Embryonic facial prominence (tissue), 1 donor: ENCODE results near the gene EN2.

ENCODE experiments used
- DNase-seq: peaks from one replicate; pipeline ENCODE4 v3.0.0-alpha.2; 2016; ENCODE audit errors: extremely low spot score

EN2 gene

DNA sequence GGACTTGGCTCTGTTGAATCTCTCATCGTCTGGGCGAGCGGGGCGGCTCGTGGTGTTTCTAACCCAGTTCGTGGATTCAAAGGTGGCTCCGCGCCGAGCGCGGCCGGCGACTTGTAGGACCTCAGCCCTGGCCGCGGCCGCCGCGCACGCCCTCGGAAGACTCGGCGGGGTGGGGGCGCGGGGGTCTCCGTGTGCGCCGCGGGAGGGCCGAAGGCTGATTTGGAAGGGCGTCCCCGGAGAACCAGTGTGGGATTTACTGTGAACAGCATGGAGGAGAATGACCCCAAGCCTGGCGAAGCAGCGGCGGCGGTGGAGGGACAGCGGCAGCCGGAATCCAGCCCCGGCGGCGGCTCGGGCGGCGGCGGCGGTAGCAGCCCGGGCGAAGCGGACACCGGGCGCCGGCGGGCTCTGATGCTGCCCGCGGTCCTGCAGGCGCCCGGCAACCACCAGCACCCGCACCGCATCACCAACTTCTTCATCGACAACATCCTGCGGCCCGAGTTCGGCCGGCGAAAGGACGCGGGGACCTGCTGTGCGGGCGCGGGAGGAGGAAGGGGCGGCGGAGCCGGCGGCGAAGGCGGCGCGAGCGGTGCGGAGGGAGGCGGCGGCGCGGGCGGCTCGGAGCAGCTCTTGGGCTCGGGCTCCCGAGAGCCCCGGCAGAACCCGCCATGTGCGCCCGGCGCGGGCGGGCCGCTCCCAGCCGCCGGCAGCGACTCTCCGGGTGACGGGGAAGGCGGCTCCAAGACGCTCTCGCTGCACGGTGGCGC, at the start of gene EN2:
Gene EN2 (plus strand): TSS at position 19 of the 767 bp plus-strand sequence. CDS start 249 bp downstream, at position 268.
- no peak for DNase-seq

DNA sequence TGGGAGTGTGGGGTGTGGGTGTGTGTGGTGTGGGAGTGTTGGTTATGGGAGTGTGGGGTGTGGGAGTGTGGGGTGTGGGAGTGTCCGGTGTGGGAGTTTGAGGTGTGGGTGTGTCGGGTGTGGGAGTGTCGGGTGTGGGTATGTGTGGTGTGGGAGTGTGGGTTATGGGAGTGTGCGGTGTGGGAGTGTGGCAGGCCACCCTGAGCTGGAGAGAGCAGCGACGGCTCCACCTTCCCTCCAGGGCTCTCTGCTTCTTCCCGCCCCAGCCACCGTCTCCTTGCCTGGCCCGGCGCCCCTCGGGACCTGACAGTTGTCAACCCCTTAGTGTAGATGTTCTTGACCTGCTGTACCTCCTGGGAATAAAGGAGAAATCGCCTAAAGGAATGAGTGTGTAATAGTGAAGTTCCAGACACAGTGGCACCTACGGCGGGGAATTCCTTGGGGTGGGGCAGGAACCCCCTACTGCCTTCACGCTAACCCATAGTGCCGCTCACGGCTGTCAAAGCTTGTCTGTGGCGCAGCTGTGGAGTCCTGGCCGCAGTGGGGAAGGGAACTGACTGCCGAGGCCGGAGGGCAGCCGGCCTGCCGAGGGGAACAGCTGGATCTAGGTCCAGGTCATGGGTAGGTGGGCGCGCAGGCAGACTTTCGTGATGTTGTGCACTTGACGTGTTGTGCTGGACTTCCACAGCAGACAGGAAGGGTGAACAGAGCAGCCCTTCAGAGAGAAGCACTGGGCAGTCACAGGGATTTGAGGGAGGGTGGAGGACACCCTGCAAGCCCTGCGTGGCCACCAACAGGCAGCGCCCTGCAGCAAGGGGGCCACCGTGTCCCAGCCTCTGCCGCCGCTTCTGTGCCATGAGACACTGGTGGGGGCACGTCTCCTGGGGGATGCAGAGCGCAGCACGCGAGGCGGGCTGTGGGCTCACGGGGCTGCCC, 49.0 kb upstream of the EN2 start:
- no peak for DNase-seq

DNA sequence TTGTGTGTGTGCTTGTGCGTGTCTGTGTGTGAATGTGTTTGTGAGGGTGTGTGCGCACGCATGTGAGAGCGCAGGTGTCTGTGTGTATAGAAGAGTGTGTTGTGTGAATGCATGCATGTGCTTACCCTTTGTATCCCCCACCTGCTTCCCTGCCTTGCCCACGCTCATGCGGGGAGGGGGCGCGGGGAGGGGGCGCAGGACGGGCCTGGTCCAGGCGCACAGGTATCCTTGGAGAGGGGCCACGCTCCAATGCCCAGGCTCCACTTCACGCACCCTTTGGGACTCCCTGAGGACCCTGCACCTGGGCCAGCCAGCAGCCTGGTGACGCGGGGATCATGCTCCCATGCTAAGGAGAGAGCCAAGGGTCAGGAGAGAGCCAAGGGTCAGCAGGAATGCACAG, 47.9 kb upstream of the EN2 start:
- no peak for DNase-seq

DNA sequence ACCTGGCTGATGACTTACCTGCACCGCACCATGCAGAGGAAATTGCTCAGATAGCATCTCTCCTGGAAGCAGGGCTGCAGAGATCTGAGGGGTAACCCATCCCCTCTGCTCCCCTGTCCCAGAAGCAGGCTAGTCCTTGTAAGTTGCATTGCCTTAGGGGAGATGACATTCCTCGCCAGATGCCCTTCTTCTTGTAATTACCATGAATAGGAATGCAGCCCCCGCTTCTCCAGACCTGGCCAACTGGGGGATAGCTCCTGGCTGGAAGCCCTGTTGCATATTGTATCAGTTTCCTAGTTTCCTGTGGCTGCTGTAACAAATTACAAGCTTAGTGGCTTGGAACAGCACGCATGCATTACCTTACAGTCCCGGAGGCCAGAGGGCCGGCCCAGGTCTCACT, 47.5 kb upstream of the EN2 start:
- DNase-seq: no peak

DNA sequence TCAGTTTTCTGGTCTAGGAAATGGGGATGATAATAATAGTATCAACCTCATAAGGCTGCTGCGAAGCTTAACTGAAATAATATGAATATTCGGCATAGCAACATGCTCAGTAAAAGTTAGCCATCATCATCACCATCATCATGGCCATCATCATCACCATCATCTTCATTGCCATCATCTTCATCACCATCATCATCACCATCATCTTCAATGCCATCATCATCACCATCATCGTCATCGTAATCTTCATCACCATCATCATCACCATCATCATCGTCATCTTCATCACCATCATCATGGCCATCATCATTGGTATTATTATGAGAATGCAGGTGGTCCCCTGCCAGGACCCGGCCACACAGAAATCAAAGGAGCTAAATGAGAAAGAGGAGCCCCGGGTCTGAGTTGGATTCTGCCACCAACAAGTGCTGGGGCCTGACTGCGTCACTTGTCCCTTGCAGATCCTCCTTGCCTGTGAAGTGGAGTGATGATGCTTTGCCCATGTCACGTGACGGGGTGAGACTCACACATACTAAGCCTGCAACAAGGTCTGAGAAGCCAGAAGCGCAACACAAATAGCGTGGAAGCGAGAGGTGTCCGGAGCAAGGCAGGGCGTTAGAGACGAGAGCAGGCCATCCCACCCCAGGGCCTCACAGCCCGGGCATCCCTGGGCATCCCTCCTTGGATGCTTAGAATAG, 46.1 kb upstream of the EN2 start:
- DNase-seq: no peak

DNA sequence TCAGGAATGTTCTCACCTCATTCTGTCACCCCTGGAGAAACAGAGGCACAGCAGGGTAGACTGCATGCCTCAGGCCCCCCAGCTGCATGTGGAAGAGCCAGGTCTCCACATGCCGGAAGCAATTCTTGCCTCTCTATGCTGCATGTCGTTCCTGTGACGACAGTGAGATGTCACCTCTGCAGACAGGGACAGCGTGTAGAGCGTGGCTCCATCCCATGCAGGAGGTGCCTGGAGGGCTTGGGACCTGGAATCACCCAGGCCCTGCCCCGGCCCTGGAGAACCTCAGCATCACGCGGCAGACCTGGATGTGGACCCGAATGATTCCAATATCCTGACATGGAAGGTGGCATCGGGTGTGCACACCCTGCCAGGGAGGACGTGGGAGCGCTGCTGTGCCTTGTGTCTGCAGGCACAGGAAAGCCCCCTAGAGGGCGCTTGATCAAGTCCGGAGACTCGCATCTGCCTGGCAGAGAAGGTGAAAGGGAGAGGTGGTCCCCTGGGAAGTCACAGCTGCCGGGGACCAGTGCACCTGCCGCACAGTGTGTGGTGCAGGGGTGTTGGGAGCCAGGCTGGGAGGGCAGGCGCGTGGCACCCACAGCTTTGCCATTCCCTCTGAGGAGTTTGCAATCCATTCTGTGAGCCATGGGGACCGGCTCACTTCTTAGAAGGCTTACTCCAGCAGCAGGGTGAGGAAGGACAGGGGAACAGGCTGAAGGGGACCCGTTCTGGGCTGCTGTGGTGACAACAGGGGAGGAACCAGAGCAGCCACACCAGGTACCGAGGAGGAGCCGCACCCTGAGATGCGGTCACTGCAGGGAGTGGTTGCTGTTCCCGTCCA, 45.3 kb upstream of the EN2 start:
- DNase-seq: no peak

DNA sequence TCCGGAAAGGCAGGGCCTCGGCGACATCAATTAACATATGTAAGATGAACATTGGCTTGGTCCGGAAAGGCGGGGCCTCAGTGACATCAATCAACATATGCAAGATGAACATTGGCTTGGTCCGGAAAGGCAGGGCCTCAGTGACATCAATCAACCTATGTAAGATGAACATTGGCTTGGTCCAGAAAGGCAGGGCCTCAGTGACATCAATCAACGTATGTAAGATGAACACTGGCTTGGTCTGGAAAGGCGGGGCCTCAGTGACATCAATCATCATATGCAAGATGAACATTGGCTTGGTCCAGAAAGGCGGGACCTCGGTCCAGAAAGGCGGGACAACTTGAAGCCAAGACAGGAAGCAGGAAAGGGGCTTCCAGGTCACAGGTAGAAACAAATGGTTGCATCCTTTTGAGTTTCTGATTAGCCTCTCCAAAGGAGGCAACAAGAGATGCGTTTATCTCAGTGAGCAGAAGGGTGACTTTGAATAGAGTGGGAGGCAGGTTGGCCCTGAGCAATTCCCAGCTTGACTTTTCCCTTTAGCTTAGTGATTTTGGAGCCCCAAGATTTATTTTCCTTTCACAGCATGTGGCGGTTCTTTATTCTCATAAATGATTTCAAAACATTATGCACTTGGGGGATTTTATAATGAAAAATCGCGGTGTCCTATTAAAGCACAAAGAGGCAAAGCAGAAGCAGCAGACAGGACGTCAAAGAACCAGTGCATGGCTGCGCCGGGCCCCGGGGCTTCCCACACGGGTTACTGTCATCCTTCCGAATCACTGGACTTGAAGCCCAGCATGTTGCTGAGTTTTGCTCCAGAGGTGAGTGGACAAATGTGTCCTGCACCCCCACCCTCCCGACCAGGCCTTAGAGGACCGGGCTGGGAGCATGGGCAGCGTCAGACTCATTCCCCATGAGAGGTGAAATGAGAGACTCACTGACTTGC, 43.1 kb upstream of the EN2 start:
- DNase-seq: no peak

DNA sequence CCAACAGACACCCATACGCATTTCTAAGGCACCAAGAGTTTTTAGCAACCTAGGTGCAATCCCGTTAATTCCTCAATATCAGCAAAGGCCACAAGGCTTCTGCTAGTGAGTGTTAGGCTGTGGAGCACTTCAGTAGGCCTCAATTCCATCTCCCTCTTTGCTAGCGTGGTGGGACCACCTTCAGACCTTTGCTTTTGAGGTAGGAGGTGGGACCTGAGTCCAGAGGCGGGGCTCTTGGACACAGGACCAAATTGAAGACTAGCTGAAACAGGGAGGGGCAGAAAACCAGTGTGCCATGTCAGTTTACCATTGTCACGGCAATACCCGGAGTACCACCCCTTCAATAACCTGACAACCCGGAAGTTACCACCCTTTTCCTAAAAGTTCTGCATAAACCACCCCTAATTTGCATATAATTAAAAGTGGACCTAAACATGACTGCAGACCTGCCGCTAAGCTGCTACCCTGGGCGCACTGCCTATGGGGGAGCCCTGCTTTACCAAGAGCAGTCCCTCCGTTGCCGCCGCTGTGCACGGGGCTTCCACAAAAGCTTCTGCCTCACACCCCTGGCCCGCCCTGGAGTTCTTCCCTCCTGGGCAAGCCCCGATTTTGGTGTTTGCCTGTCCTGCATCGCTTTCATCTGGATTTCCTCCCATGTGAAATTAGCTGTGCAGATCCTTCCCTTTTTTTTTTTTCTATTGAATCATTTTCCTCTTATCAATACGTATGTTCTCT, 41.1 kb upstream of the EN2 start:
- no peak for DNase-seq

DNA sequence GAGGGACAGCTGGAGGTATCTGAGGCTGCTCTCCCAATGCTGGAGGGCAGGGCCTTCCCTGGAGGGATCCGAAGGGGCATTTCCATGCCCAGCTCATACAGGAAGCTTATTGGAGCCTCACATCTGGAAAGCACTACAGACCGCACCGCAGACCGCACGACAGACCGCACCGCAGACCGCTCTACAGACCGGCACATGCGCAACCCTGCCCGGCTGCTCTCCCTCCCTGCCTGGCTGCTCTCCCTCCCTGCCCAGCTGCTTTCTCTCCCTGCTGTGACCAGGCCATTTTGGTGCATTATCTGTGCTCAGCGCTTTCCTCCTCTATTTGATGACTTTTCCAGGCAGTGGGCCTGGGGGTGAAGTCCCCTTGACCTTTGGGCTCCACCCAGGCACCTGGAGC, 39.6 kb upstream of the EN2 start:
- no peak for DNase-seq

DNA sequence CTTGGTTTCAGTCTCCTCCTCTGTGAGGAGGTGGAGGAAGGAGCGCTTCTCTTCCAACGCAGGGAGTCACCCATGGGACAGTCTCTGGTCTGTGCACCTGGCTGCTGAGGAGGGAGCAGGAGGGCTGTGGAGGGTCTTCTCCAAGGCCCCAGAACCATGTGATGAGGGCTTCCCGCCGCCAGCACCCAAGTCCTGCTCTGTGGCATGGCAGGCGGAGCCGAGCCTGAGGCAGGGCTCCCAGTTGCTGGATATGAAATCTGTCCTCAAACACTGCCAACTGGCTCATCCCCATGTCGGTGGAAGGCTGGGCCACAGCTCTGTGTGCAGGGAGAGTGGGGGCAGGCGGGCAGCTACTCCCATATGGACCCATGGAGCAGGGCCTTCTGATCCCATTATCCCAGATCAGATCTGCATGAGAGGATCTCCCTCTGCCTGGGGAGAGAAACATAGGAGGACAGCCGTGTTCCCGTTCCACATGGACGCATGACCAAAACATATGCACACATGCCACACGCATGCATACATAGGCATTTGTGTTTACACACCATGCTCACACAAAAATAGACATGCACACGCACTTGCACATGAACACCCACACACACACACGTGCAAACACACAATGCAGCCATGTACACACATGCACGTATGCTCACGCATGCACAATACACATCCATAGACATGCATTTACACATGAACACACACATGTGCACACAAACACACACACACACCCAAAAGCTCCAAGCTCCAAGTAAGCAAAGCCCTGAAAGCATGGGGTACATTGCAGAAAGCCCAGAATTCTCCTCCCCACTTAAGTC, 38.8 kb upstream of the EN2 start:
- no peak for DNase-seq

DNA sequence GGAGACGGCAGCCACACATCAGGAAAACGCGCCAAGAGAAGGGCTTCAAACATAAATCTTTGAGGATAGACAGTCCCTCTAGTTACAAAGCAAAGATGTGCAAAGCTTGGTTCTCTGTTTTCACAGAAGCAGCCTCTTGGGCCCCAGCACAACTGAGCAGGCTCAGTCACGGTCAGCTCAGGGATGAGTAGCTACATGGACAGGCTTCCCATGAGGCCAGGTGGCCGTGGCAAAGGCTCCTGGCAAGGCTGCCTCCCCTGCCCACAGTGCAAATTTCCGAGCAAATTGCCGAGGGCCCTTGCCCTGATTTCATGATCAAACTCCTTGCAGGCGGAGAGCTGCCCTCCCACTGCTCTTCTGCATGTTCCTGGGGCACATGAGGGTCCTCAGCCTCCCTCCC, 37.8 kb upstream of the EN2 start:
- DNase-seq: no peak

DNA sequence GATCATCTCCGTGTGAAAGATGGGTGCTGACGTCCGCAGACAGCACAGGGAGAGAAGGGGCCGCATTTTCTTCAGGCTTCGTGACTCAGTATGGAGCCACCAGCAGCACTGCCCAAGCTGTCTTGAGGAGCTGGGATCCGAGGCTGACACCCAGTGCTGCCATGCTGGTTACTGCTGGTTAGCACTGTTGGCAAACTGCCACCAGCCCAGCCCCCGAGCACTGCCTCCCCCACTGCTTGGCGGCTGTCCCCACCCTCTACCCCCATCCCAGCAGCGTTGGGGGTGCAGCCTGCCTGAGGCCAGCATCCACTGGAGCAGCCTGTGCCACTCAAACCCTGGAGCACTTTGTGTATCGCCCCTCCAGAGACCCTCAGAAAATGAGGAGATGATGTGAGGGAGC, 35.8 kb upstream of the EN2 start:
- DNase-seq: no peak

DNA sequence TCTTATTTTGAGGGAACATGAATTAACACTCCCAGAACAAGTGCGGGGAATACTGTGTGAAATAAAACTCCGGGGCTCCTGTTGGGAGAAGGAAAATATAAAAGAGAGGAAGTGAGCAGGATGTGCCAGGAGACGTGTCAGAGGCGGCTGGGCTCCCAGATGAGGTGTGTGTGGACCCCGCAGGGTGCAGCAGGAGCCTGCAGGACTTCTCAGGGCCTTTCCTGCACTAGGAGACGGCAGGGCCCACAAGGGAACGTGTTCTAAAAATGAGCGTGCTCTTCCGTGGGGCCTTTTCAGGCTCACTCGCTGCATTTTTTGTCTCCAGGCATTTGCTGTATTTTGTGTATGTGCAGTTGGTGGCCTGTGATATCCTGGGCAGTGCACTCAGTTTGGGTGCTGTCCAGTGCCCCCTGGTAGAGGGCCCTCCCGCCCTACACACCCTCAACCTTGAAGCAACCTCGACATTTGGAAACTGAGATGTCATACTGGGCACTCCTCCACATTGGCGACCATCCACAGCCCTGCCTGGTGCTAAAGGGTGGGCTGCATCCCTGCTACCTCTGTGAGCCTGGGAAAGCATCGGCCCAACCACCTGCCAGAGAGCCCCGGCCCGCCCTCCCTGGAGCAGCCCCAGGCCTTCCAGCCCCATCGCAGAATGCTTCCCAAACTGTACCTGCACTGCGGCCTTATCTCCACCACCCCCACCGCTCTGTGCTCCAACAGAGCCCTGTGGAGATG, 35.2 kb upstream of the EN2 start:
- no peak for DNase-seq

DNA sequence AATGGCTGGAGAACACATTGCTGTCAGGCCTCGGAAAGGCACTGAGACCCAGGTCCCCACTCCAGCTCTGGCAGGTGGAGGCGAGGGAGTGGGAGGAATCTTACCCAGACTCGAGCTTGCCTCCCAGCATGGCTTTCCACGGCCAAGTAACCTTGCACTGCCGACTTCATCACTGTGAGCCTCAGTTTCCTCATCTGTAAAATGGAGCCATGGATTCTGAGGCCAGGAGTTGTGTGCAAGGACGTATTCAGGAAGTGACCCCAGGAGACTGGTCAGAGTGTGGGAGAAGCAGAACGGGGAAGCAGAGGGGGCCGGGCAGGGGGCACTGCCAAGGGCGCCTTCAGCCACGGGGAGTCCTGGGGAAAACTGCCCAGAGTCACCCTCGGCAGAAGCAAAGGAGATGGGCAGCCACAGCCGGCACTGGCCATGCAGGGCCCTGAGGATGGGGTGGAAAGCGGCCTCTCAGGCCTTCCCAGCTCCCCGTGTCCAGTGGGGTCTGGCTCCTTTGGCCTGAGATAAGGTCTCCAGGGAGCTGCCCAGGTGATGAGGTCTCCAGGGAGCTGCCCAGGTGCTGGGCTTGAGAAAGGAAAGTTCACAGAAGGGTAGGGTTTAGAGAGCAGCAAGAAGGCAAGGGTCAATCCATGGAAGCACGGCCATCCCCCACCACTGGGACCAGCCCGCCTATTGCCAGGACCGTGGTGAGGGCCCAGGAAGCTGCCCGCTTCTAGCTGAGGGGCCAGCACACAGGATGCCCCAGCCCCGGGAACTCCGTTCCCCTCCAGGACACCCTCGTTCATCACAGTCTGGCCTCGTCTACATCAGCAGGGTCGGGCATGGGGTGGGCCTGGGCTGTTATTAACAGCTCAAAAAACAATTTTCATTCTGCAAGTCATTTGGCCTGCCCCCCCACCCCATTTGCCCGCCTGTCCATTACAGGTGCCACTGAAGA, 34.3 kb upstream of the EN2 start:
- DNase-seq: no peak

DNA sequence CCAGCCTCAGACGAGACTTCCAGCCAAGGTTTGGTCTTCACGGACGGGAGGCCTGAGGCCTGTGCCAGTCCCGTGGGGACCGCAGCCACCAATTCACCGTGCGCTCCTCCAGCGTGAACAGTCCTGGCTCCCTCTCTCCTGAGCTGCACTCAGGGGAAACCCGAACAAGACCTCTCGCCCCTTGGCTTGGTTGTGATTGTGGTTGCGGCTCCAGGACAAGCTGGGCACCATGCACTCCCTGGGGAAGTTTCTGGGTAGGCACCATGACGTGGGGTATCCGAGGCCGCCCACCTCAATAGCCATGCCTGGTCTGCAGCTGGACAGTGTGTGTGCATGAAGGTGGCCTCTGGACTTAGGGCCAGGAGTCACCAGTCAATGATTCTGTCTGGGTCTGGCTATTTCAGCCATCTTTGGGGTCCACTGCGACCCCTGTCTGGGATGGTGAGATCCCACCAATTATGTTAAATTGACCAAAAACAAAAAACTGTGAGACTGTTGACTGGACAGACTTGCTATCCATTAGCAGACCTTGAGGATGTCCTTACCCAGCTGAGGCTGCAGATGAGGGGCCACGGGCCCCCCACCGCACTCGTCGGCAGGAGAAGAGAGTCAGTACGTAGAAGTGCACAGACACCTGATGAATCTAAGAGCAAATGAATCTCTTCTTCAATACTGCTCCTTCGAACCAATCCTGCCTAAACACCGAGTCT, 33.5 kb upstream of the EN2 start:
- DNase-seq: no peak

DNA sequence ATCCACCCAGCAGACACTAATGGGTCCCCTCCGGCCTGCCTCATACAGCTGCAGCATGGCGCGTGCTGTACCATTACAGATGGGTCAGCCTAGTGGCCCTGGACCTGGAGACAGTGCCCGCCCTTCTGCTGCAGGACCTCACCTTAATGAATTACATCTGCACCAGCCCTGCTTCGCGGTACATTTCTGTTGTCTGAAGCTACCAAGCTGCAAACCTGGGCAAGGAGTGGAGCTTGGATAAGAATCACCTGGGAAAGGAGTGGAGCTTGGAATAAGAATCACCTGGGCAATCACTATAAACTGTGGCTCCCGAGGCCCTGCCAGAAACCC, 33.0 kb upstream of the EN2 start:
- DNase-seq: no peak
